A673 (cell line): ENCODE measurements around the gene KLHL42. TPM values are rescaled to one million over a fixed set of nuclear protein-coding genes. Genes with fewer than 3 reads are reported as not detected.

Source experiments
- BruUV-seq: library from RNA; stranded (reverse); fragments of 400-500 nt; replicated peaks from 2 replicates; lab custom pipeline; 2021; lab: Mats Ljungman, UMichigan
- CTCF ChIA-PET: fragments of 300-600 bp; sonication (Branson Sonifier 250); formaldehyde crosslinking; loops from one replicate; lab custom pipeline; 2022; ENCODE audit warnings: antibody characterized with exemption; lab: Charles Lee
- POLR2A ChIA-PET: fragments of 300-600 bp; sonication (Branson Sonifier 250); formaldehyde crosslinking; loops from one replicate; lab custom pipeline; 2022; ENCODE audit warnings: antibody characterized with exemption; ENCODE audit not compliant: low non-redundant PET; lab: Charles Lee
- DNase-seq: peaks from one replicate; pipeline ENCODE4 v3.0.0-alpha.2; 2015; ENCODE audit warnings: low spot score
- H3K27ac ChIP-seq: fragments of 200-600 bp; sonication (generic); 2 replicates; pipeline ENCODE4 v1.5.1; 2016; ENCODE audit warnings: mixed run types, low read depth, mild to moderate bottlenecking, mixed read lengths, antibody characterized with exemption, low read length; ENCODE audit not compliant: poor library complexity, severe bottlenecking
- H3K27me3 ChIP-seq: fragments of 200-600 bp; sonication (generic); replicated peaks from 2 replicates; pipeline ENCODE4 v1.6.1; 2017; ENCODE audit warnings: mixed run types, low read depth, mild to moderate bottlenecking, mixed read lengths, antibody characterized with exemption, low read length; ENCODE audit not compliant: insufficient read depth, poor library complexity
- H3K36me3 ChIP-seq: fragments of 200-600 bp; sonication (generic); 2 replicates; pipeline ENCODE4 v1.6.1; 2016; ENCODE audit warnings: mixed run types, mild to moderate bottlenecking, mixed read lengths, antibody characterized with exemption, low read length; ENCODE audit not compliant: insufficient read depth, poor library complexity, severe bottlenecking
- H3K4me1 ChIP-seq: fragments of 200-600 bp; sonication (generic); 2 replicates; pipeline ENCODE4 v1.6.1; 2017; ENCODE audit warnings: mixed run types, mild to moderate bottlenecking, mixed read lengths, antibody characterized with exemption, low read length; ENCODE audit not compliant: insufficient read depth, poor library complexity, severe bottlenecking
- H3K4me3 ChIP-seq: fragments of 200-600 bp; sonication (generic); 2 replicates; pipeline ENCODE4 v1.5.1; 2016; ENCODE audit warnings: low read depth, mixed run types, mild to moderate bottlenecking, mixed read lengths, low read length; ENCODE audit not compliant: poor library complexity, severe bottlenecking
- H3K9me3 ChIP-seq: fragments of 200-600 bp; sonication (generic); 2 replicates; pipeline ENCODE4 v1.6.1; 2016; ENCODE audit warnings: mixed run types, low read depth, mild to moderate bottlenecking, mixed read lengths, antibody characterized with exemption, low read length; ENCODE audit not compliant: poor library complexity, severe bottlenecking
- EZH2 ChIP-seq: fragments of 200-600 bp; sonication (generic); IDR thresholded peaks from 2 replicates; pipeline ENCODE4 v1.6.1; 2017; ENCODE audit warnings: borderline replicate concordance, low read depth, mild to moderate bottlenecking, mixed read lengths, antibody characterized with exemption, low read length; ENCODE audit not compliant: poor library complexity, severe bottlenecking
- intact Hi-C: fragments of 100-400 bp; cut with micrococcal nuclease; formaldehyde crosslinking; loops from one replicate; pipeline ENCODE4 v1.10.0; 2022; ENCODE audit not compliant: unreplicated experiment
- total RNA-seq: library from RNA; stranded (reverse); gene quantifications from 2 replicates; pipeline ENCODE4 v1.2.3, GENCODE V29; 2021
- TF ChIP-seq, protein P1 (sequence below): fragments of 300-800, 200-600 bp; sonication (generic); conservative IDR thresholded peaks from 2 replicates; pipeline ENCODE4 v1.5.1; 2017; ENCODE audit warnings: low read depth, mild to moderate bottlenecking, antibody characterized with exemption, low read length, moderate library complexity, mixed read lengths

KLHL42 gene
- total RNA-seq, 1 experiment from 2014 or later: 32.4 TPM

DNA sequence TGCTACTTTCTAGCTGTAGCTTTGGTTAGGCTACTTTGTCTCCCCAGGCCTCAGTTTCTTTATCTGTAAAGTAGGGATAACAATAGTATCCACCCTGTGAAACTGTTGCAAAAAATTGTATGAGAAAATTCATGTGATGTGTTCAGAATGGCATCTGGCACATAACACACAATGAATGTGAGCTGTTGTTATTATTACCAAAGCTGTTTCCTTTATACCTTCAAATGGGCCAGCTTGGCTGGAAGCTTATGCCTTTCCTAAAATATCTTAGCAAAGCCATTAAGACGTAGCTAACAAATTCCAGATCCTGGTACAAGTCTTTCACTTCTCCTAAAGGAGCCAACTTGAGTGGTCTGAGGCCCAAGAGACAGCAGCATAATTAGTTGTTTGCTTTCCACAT, 25.2 kb downstream of the KLHL42 start:
- BruUV-seq: no TSS peak
- intact Hi-C loops: no loop called here
- TF ChIP-seq EZH2: no peak
- TF ChIP-seq, protein P1, sequence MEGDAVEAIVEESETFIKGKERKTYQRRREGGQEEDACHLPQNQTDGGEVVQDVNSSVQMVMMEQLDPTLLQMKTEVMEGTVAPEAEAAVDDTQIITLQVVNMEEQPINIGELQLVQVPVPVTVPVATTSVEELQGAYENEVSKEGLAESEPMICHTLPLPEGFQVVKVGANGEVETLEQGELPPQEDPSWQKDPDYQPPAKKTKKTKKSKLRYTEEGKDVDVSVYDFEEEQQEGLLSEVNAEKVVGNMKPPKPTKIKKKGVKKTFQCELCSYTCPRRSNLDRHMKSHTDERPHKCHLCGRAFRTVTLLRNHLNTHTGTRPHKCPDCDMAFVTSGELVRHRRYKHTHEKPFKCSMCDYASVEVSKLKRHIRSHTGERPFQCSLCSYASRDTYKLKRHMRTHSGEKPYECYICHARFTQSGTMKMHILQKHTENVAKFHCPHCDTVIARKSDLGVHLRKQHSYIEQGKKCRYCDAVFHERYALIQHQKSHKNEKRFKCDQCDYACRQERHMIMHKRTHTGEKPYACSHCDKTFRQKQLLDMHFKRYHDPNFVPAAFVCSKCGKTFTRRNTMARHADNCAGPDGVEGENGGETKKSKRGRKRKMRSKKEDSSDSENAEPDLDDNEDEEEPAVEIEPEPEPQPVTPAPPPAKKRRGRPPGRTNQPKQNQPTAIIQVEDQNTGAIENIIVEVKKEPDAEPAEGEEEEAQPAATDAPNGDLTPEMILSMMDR: no peak
- no peak for DNase-seq
- CTCF ChIA-PET: no interaction called here
- Histone ChIP-seq H3K4me3 (no peak overlapping the region), H3K27me3 (no peaks in the 10 kb centered on the region), H3K27ac (no peak overlapping the region), H3K4me1 (no peaks in the 10 kb centered on the region), H3K36me3 (no peaks in the 10 kb centered on the region), H3K9me3 (no peaks in the 10 kb centered on the region)
- POLR2A ChIA-PET: interaction anchor here (0.7 kb wide), 1 partner anchor 1515 kb away, joined by 4 read pairs; no protein-coding TSS in a partner anchor

DNA sequence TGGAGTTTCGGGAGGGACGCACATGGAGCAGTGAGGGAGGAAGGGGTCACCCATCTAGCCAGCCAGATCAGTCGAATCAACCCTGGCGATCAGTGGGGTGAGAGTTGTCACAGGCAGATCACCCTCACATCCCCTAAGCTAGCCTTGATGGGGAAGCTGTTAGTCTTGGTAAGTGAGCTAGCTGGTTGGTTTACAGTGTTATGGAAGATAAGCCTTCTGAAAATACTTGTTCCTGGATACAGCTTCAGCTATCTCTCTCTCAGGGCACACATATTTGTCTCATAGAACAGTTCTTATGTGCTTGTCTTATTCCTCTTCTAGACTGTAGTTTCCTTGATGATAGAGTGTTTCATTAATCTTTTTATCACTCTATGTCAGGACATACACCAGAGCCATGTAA, 26.2 kb downstream of the KLHL42 start:
- BruUV-seq: no TSS peak
- H3K4me1 ChIP-seq: no peaks in the 10 kb centered on the region
- no peak for DNase-seq
- H3K9me3 ChIP-seq: no peaks in the 10 kb centered on the region
- H3K27ac ChIP-seq: no peak overlapping the region
- H3K4me3 ChIP-seq: no peak overlapping the region
- no peaks in the 10 kb centered on the region for H3K27me3 ChIP-seq
- intact Hi-C loops: no loop called here
- POLR2A ChIA-PET: no interaction called here
- no peaks in the 10 kb centered on the region for H3K36me3 ChIP-seq
- CTCF ChIA-PET: no interaction called here
- TF ChIP-seq, protein P1: no peak
- TF ChIP-seq EZH2: no peak

DNA sequence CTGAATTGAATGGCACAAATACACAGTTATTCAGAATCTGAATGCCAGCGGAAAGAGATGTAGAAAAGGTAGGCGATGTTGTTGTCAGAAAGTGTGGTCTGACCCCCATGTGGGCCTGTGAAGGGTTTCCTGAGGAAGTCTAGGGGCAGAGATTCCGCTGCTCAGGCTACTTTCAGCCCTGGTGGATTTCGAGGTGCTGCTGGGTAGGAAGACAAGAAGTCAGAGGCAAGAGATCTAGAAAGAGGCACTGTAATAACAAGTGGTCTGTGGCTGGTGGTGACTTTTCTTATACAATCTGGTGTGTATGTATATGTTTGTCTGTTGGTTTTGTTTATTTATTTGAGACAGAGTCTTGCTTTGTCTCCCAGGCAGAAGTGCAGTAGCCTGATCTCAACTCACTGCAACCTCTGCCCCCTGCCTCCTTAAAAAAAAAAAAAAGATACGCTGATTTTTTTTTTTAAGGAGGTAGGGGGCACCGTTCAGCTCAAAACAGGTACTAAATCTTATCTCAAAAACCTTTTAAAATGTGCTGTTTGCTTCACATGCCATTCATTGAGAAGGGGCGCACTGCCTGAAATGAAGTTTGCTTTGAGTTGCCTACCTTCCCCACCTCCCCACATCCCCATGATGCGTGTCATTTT, 27.1 kb downstream of the KLHL42 start:
- CTCF ChIA-PET: no interaction called here

More for the DNA sequence above, 27.1 kb downstream of the KLHL42 start:
- TF ChIP-seq, protein P1: no peak
- TF ChIP-seq EZH2: no peak
- Histone ChIP-seq H3K36me3 (no peaks in the 10 kb centered on the region), H3K4me3 (no peak overlapping the region), H3K27ac (no peak overlapping the region), H3K27me3 (no peaks in the 10 kb centered on the region), H3K9me3 (no peaks in the 10 kb centered on the region), H3K4me1 (no peaks in the 10 kb centered on the region)
- POLR2A ChIA-PET: no interaction called here
- intact Hi-C loops: no loop called here
- no TSS peak for BruUV-seq
- DNase-seq: no peak
